A673 (cell line): ENCODE data around the gene P4HA2. TPM values are rescaled to one million over a fixed set of nuclear protein-coding genes. Genes with fewer than 3 reads are reported as not detected.

Experiments
- BruUV-seq: library from RNA; stranded (reverse); fragments of 400-500 nt; replicated peaks from 2 replicates; lab custom pipeline; 2021; lab: Mats Ljungman, UMichigan
- CTCF ChIA-PET: fragments of 300-600 bp; sonication (Branson Sonifier 250); formaldehyde crosslinking; loops from one replicate; lab custom pipeline; 2022; ENCODE audit warnings: antibody characterized with exemption; lab: Charles Lee
- POLR2A ChIA-PET: fragments of 300-600 bp; sonication (Branson Sonifier 250); formaldehyde crosslinking; loops from one replicate; lab custom pipeline; 2022; ENCODE audit warnings: antibody characterized with exemption; ENCODE audit not compliant: low non-redundant PET; lab: Charles Lee
- DNase-seq: peaks from one replicate; pipeline ENCODE4 v3.0.0-alpha.2; 2015; ENCODE audit warnings: low spot score
- H3K27ac ChIP-seq: fragments of 200-600 bp; sonication (generic); 2 replicates; pipeline ENCODE4 v1.5.1; 2016; ENCODE audit warnings: mixed run types, low read depth, mild to moderate bottlenecking, mixed read lengths, antibody characterized with exemption, low read length; ENCODE audit not compliant: poor library complexity, severe bottlenecking
- H3K27me3 ChIP-seq: fragments of 200-600 bp; sonication (generic); replicated peaks from 2 replicates; pipeline ENCODE4 v1.6.1; 2017; ENCODE audit warnings: mixed run types, low read depth, mild to moderate bottlenecking, mixed read lengths, antibody characterized with exemption, low read length; ENCODE audit not compliant: insufficient read depth, poor library complexity
- H3K36me3 ChIP-seq: fragments of 200-600 bp; sonication (generic); 2 replicates; pipeline ENCODE4 v1.6.1; 2016; ENCODE audit warnings: mixed run types, mild to moderate bottlenecking, mixed read lengths, antibody characterized with exemption, low read length; ENCODE audit not compliant: insufficient read depth, poor library complexity, severe bottlenecking
- H3K4me1 ChIP-seq: fragments of 200-600 bp; sonication (generic); 2 replicates; pipeline ENCODE4 v1.6.1; 2017; ENCODE audit warnings: mixed run types, mild to moderate bottlenecking, mixed read lengths, antibody characterized with exemption, low read length; ENCODE audit not compliant: insufficient read depth, poor library complexity, severe bottlenecking
- H3K4me3 ChIP-seq: fragments of 200-600 bp; sonication (generic); 2 replicates; pipeline ENCODE4 v1.5.1; 2016; ENCODE audit warnings: low read depth, mixed run types, mild to moderate bottlenecking, mixed read lengths, low read length; ENCODE audit not compliant: poor library complexity, severe bottlenecking
- H3K9me3 ChIP-seq: fragments of 200-600 bp; sonication (generic); 2 replicates; pipeline ENCODE4 v1.6.1; 2016; ENCODE audit warnings: mixed run types, low read depth, mild to moderate bottlenecking, mixed read lengths, antibody characterized with exemption, low read length; ENCODE audit not compliant: poor library complexity, severe bottlenecking
- CTCF ChIP-seq: fragments of 300-800, 200-600 bp; sonication (generic); conservative IDR thresholded peaks from 2 replicates; pipeline ENCODE4 v1.5.1; 2017; ENCODE audit warnings: low read depth, mild to moderate bottlenecking, antibody characterized with exemption, low read length, moderate library complexity, mixed read lengths
- EZH2 ChIP-seq: fragments of 200-600 bp; sonication (generic); IDR thresholded peaks from 2 replicates; pipeline ENCODE4 v1.6.1; 2017; ENCODE audit warnings: borderline replicate concordance, low read depth, mild to moderate bottlenecking, mixed read lengths, antibody characterized with exemption, low read length; ENCODE audit not compliant: poor library complexity, severe bottlenecking
- intact Hi-C: fragments of 100-400 bp; cut with micrococcal nuclease; formaldehyde crosslinking; loops from one replicate; pipeline ENCODE4 v1.10.0; 2022; ENCODE audit not compliant: unreplicated experiment
- total RNA-seq: library from RNA; stranded (reverse); gene quantifications from 2 replicates; pipeline ENCODE4 v1.2.3, GENCODE V29; 2021

Gene P4HA2
- total RNA-seq, 1 experiment from 2014 or later = 2.8 TPM

GRCh38 chr5:132230871-132231270 is 3.2 kb upstream of the P4HA2 start:
- POLR2A ChIA-PET = no interaction called here

GRCh38 chr5:132229236-132229635 is 1.6 kb upstream of the P4HA2 start:
- H3K36me3 ChIP-seq = no peaks in the 10 kb centered on the region
- H3K9me3 ChIP-seq = no peaks in the 10 kb centered on the region
- no peaks in the 10 kb centered on the region for H3K27me3 ChIP-seq
- ChIA-PET CTCF (no interaction called here), POLR2A (interaction anchor here (0.5 kb wide), 1 partner anchor 23 kb away, joined by 3 read pairs; no protein-coding TSS in a partner anchor)
- no peak for TF ChIP-seq CTCF
- TF ChIP-seq EZH2 = no peak
- no peak overlapping the region for H3K27ac ChIP-seq
- DNase-seq = no peak
- intact Hi-C loops = no loop called here
- H3K4me1 ChIP-seq = peaks cover 18% of the 10 kb centered on the region
- no peak overlapping the region for H3K4me3 ChIP-seq
- no TSS peak for BruUV-seq

More at GRCh38 chr5:132230871-132231270, 3.2 kb upstream of the P4HA2 start:
- intact Hi-C loops = no loop called here
- CTCF ChIA-PET = no interaction called here
- peaks cover 3% of the 10 kb centered on the region for H3K4me1 ChIP-seq
- H3K9me3 ChIP-seq = no peaks in the 10 kb centered on the region
- H3K27me3 ChIP-seq = no peaks in the 10 kb centered on the region
- no peak for DNase-seq
- H3K36me3 ChIP-seq = no peaks in the 10 kb centered on the region
- TF ChIP-seq CTCF (no peak), EZH2 (no peak)
- H3K4me3 ChIP-seq = no peak overlapping the region
- no peak overlapping the region for H3K27ac ChIP-seq
- BruUV-seq = no TSS peak

GRCh38 chr5:132228241-132229035 is 785 bp upstream of the P4HA2 start:
- Histone ChIP-seq H3K9me3 (no peaks in the 10 kb centered on the region), H3K4me1 (peaks cover 18% of the 10 kb centered on the region), H3K4me3 (peak overlapping the region; percentile 63), H3K36me3 (no peaks in the 10 kb centered on the region), H3K27ac (peak overlapping the region; percentile 23), H3K27me3 (no peaks in the 10 kb centered on the region)
- ChIA-PET POLR2A (interaction anchor here (0.5 kb wide), 1 partner anchor 23 kb away, joined by 3 read pairs; no protein-coding TSS in a partner anchor), CTCF (interaction anchor here (0.8 kb wide), 1 partner anchor 10 kb away, joined by 5 read pairs; no protein-coding TSS in a partner anchor)
- no peak; the same call in 1 of the 2 replicates for TF ChIP-seq CTCF
- TF ChIP-seq EZH2 = no peak
- intact Hi-C loops = no loop called here
- DNase-seq = no peak
- BruUV-seq = no TSS peak
